WTC11 (cell line): ENCODE measurements around the gene C10orf71. TPM values are rescaled to one million over a fixed set of nuclear protein-coding genes. Genes with fewer than 3 reads are reported as not detected.

Experiments
- ATAC-seq: fragments of 200-7000 bp; cut with Tn5 transposase; 2 replicates; pipeline ENCODE4 v1.10.0; 2021; ENCODE audit warnings: mild to moderate bottlenecking, moderate library complexity
- CTCF ChIA-PET: fragments of 300-600 bp; sonication (Branson Sonifier 250); formaldehyde crosslinking; loops from one replicate; lab custom pipeline; 2021; ENCODE audit warnings: antibody characterized with exemption; lab: Charles Lee
- POLR2A ChIA-PET: fragments of 350-600 bp; sonication (Branson Sonifier 250); formaldehyde crosslinking; loops from one replicate; lab custom pipeline; 2021; ENCODE audit warnings: antibody characterized with exemption; lab: Charles Lee
- DNase-seq: peaks from one replicate; pipeline ENCODE4 v3.0.0; 2021; ENCODE audit warnings: low spot score
- H3K27ac Mint-ChIP-seq: 2 replicates; pipeline ENCODE4 v1.8.0; 2021; ENCODE audit warnings: mixed read lengths
- H3K27me3 Mint-ChIP-seq: 2 replicates; pipeline ENCODE4 v1.8.0; 2021; ENCODE audit warnings: low read depth, mild to moderate bottlenecking, moderate library complexity, mixed read lengths
- H3K36me3 Mint-ChIP-seq: 2 replicates; pipeline ENCODE4 v1.8.0; 2021; ENCODE audit warnings: mixed read lengths
- H3K4me1 Mint-ChIP-seq: 2 replicates; pipeline ENCODE4 v1.8.0; 2022; ENCODE audit warnings: mixed read lengths
- H3K4me3 Mint-ChIP-seq: 2 replicates; pipeline ENCODE4 v1.8.0; 2021; ENCODE audit warnings: mild to moderate bottlenecking, moderate library complexity, mixed read lengths
- H3K9me3 Mint-ChIP-seq: 2 replicates; pipeline ENCODE4 v1.8.0; 2021; ENCODE audit warnings: mixed read lengths
- CBFB ChIP-seq: sonication (generic); formaldehyde crosslinking; IDR thresholded peaks from 2 replicates; pipeline ENCODE4 v1.8.1; 2022; ENCODE audit warnings: mild to moderate bottlenecking, low read depth, missing genetic modification reagents
- EMX1 ChIP-seq: fragments of 250-450 bp; sonication (Bioruptor Pico); IDR thresholded peaks from 2 replicates; pipeline ENCODE4 v1.8.0; 2021; ENCODE audit warnings: mild to moderate bottlenecking
- FOXJ3 ChIP-seq: sonication (generic); formaldehyde crosslinking; IDR thresholded peaks from 2 replicates; pipeline ENCODE4 v1.9.0; 2021; ENCODE audit warnings: missing genetic modification reagents, mild to moderate bottlenecking, borderline replicate concordance
- FOXP1 ChIP-seq: sonication (generic); formaldehyde crosslinking; IDR thresholded peaks from 2 replicates; pipeline ENCODE4 v1.8.0; 2022; ENCODE audit warnings: missing genetic modification reagents, mild to moderate bottlenecking, moderate library complexity, borderline replicate concordance
- GTF2I ChIP-seq: fragments of 250-450 bp; sonication (Bioruptor Pico); conservative IDR thresholded peaks from 2 replicates; pipeline ENCODE4 v1.4.0; 2021; ENCODE audit warnings: mild to moderate bottlenecking
- JAZF1 ChIP-seq: fragments of 250-450 bp; sonication (Bioruptor Pico); IDR thresholded peaks from 2 replicates; pipeline ENCODE4 v1.9.0; 2021; ENCODE audit warnings: moderate library complexity, mild to moderate bottlenecking, inconsistent platforms
- NFE2L1 ChIP-seq: sonication (generic); formaldehyde crosslinking; IDR thresholded peaks from 2 replicates; pipeline ENCODE4 v1.8.1; 2023; ENCODE audit warnings: missing genetic modification reagents
- NR3C1 ChIP-seq: sonication (generic); formaldehyde crosslinking; conservative IDR thresholded peaks from 2 replicates; pipeline ENCODE4 v1.8.1; 2023; ENCODE audit warnings: low read depth, mild to moderate bottlenecking, missing genetic modification reagents
- TEAD1 ChIP-seq: sonication (generic); formaldehyde crosslinking; IDR thresholded peaks from 2 replicates; pipeline ENCODE4 v1.8.0; 2022; ENCODE audit warnings: mild to moderate bottlenecking, missing genetic modification reagents
- ZBTB21 ChIP-seq: sonication (generic); formaldehyde crosslinking; IDR thresholded peaks from 2 replicates; pipeline ENCODE4 v1.8.1; 2023; ENCODE audit warnings: mild to moderate bottlenecking, missing genetic modification reagents, borderline replicate concordance
- ZNF263 ChIP-seq: sonication (generic); formaldehyde crosslinking; IDR thresholded peaks from 2 replicates; pipeline ENCODE4 v1.8.1; 2022; ENCODE audit warnings: low read depth, mild to moderate bottlenecking, moderate library complexity, missing genetic modification reagents
- ZNF423 ChIP-seq: fragments of 250-450 bp; sonication (Bioruptor Pico); IDR thresholded peaks from 2 replicates; pipeline ENCODE4 v2.1.2; 2022; ENCODE audit warnings: mild to moderate bottlenecking, moderate library complexity
- total RNA-seq: library from RNA; stranded (reverse); gene quantifications from 3 replicates; pipeline ENCODE4 v1.2.3, GENCODE V29; 2021
- TF ChIP-seq, protein P1 (sequence below): sonication (generic); formaldehyde crosslinking; IDR thresholded peaks from 2 replicates; pipeline ENCODE4 v1.8.1; 2022; ENCODE audit warnings: low read depth, missing genetic modification reagents, borderline replicate concordance
- TF ChIP-seq, protein P2 (sequence below): fragments of 250-450 bp; sonication (Bioruptor Pico); conservative IDR thresholded peaks from 2 replicates; pipeline ENCODE4 v1.9.0; 2021; ENCODE audit warnings: mild to moderate bottlenecking
- TF ChIP-seq, protein P3 (sequence below): sonication (generic); formaldehyde crosslinking; IDR thresholded peaks from 2 replicates; pipeline ENCODE4 v1.8.1; 2023; ENCODE audit warnings: mild to moderate bottlenecking, missing genetic modification reagents, moderate library complexity
- TF ChIP-seq, protein P4 (sequence below): sonication (generic); formaldehyde crosslinking; conservative IDR thresholded peaks from 2 replicates; pipeline ENCODE4 v1.8.1; 2022; ENCODE audit warnings: mild to moderate bottlenecking, missing genetic modification reagents
- TF ChIP-seq, protein P5 (sequence below): fragments of 250-450 bp; sonication (Bioruptor Pico); IDR thresholded peaks from 2 replicates; pipeline ENCODE4 v1.9.0; 2021; ENCODE audit warnings: moderate library complexity, mild to moderate bottlenecking, inconsistent platforms, borderline replicate concordance
- TF ChIP-seq, protein P6 (sequence below): sonication (generic); formaldehyde crosslinking; IDR thresholded peaks from 2 replicates; pipeline ENCODE4 v1.8.1; 2022; ENCODE audit warnings: mild to moderate bottlenecking, missing genetic modification reagents, moderate library complexity, borderline replicate concordance
- TF ChIP-seq, protein P7 (sequence below): sonication (generic); formaldehyde crosslinking; IDR thresholded peaks from 2 replicates; pipeline ENCODE4 v1.8.1; 2023; ENCODE audit warnings: mild to moderate bottlenecking, moderate library complexity, missing genetic modification reagents
- TF ChIP-seq, protein P8 (sequence below): sonication (generic); formaldehyde crosslinking; IDR thresholded peaks from 2 replicates; pipeline ENCODE4 v1.8.0; 2022; ENCODE audit warnings: mild to moderate bottlenecking, missing genetic modification reagents

C10orf71 gene
- total RNA-seq, 1 experiment from 2014 or later = not detected

DNA sequence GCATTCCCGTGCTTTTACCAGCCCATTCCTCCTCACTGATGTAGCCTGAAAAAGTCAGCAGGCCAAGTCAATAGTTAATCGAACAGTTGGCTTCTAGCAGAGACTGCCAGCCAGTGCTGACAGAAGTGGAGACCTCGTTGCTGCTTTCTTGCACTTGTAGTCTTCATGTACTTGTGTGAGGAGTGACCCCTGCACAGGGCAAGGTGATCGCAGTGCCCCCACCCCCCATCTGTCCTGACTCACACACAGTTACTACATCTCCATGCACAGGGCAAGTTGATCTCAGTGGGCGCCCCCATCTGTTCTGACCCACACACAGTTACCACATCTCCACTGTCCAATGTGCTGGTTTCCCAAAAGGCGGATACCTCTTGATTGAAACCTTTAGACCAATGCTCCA lies 34.2 kb downstream of the C10orf71 start:
- no peak overlapping the region for H3K27ac Mint-ChIP-seq
- POLR2A ChIA-PET = no interaction called here
- H3K36me3 Mint-ChIP-seq = no peaks in the 10 kb centered on the region
- H3K4me1 Mint-ChIP-seq = no peaks in the 10 kb centered on the region; the same call in 1 of the 2 replicates
- TF ChIP-seq, protein P1, sequence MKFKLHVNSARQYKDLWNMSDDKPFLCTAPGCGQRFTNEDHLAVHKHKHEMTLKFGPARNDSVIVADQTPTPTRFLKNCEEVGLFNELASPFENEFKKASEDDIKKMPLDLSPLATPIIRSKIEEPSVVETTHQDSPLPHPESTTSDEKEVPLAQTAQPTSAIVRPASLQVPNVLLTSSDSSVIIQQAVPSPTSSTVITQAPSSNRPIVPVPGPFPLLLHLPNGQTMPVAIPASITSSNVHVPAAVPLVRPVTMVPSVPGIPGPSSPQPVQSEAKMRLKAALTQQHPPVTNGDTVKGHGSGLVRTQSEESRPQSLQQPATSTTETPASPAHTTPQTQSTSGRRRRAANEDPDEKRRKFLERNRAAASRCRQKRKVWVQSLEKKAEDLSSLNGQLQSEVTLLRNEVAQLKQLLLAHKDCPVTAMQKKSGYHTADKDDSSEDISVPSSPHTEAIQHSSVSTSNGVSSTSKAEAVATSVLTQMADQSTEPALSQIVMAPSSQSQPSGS (CRISPR knock-in tag) = no peak
- TF ChIP-seq, protein P2, sequence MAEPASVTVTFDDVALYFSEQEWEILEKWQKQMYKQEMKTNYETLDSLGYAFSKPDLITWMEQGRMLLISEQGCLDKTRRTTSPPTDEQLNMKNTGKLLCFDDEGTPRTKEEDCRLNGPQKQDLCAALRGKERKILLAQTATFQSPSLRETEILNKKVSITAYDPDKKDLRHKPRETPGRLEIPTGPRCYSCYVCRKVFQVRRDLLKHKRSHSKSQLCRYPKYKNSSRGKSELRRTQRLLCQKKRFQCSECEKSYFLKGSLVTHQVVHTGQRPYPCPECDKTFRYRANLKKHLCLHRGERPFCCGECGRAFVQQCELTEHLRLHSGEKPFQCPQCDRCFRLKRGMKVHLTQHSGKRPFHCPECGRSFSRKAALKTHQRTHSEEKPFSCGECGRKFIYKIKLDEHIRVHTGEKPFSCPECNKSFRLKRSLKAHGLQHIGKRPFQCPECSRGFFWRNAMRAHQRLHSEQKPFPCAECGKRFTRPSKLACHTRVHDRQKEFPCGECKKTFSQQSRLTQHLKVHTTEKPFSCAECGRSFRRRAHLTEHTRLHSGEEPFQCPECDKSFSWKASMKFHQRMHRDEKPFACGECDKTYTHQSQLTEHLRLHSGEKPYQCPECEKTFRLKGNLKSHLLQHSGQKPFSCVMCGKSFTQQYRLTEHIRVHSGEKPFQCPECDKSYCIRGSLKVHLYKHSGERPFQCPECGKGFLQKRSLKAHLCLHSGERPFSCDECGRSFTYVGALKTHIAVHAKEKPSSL (CRISPR knock-in tag) = no peak
- TF ChIP-seq, protein P3, sequence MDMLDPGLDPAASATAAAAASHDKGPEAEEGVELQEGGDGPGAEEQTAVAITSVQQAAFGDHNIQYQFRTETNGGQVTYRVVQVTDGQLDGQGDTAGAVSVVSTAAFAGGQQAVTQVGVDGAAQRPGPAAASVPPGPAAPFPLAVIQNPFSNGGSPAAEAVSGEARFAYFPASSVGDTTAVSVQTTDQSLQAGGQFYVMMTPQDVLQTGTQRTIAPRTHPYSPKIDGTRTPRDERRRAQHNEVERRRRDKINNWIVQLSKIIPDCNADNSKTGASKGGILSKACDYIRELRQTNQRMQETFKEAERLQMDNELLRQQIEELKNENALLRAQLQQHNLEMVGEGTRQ = no peak
- TF ChIP-seq FOXP1 (CRISPR knock-in tag) = no peak
- no peak for TF ChIP-seq ZNF263 (CRISPR knock-in tag)
- TF ChIP-seq CBFB (CRISPR knock-in tag) = no peak
- peaks cover 17% of the 10 kb centered on the region for H3K9me3 Mint-ChIP-seq
- CTCF ChIA-PET = no interaction called here
- DNase-seq = no peak
- no peaks in the 10 kb centered on the region; the same call in 1 of the 2 replicates for H3K27me3 Mint-ChIP-seq
- no peak for ATAC-seq
- H3K4me3 Mint-ChIP-seq = no peak overlapping the region

DNA sequence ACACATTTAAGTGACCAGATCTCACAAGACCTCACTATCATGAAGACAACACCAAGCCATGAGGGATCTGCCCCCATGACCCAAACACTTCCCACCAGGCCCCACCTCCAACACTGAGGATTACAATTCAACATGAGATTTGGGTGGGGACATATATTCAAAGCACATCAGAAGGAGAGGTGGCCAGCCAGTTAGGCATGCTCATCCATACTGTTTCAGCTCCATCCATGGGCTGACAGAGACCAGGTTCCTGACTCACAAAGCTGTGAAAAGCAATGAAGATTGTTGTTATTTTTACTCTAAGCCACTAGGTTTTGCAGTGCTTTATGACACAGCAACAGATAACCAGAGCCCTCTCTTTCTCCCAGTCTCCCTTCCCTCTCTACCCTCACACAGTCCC lies 36.0 kb downstream of the C10orf71 start:
- no peaks in the 10 kb centered on the region; the same call in 1 of the 2 replicates for H3K27me3 Mint-ChIP-seq
- no peak for DNase-seq
- H3K4me1 Mint-ChIP-seq = no peaks in the 10 kb centered on the region; the same call in 1 of the 2 replicates
- POLR2A ChIA-PET = no interaction called here
- peaks cover 17% of the 10 kb centered on the region for H3K9me3 Mint-ChIP-seq
- no peak for ATAC-seq
- H3K27ac Mint-ChIP-seq = no peak overlapping the region
- TF ChIP-seq ZBTB21 (CRISPR knock-in tag) (no peak), CBFB (CRISPR knock-in tag) (no peak), FOXP1 (CRISPR knock-in tag) (no peak), JAZF1 (CRISPR knock-in tag) (no peak), ZNF423 (no peak), EMX1 (CRISPR knock-in tag) (no peak), NR3C1 (no peak), TEAD1 (CRISPR knock-in tag) (no peak), GTF2I (CRISPR knock-in tag) (no peak), ZNF263 (CRISPR knock-in tag) (no peak), NFE2L1 (CRISPR knock-in tag) (no peak), FOXJ3 (CRISPR knock-in tag) (no peak)
- TF ChIP-seq, protein P4, sequence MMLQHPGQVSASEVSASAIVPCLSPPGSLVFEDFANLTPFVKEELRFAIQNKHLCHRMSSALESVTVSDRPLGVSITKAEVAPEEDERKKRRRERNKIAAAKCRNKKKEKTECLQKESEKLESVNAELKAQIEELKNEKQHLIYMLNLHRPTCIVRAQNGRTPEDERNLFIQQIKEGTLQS (CRISPR knock-in tag) = no peak
- TF ChIP-seq, protein P5, sequence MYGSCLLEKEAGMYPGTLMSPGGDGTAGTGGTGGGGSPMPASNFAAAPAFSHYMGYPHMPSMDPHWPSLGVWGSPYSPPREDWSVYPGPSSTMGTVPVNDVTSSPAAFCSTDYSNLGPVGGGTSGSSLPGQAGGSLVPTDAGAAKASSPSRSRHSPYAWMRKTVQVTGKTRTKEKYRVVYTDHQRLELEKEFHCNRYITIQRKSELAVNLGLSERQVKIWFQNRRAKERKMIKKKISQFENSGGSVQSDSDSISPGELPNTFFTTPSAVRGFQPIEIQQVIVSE = no peak
- TF ChIP-seq, protein P6, sequence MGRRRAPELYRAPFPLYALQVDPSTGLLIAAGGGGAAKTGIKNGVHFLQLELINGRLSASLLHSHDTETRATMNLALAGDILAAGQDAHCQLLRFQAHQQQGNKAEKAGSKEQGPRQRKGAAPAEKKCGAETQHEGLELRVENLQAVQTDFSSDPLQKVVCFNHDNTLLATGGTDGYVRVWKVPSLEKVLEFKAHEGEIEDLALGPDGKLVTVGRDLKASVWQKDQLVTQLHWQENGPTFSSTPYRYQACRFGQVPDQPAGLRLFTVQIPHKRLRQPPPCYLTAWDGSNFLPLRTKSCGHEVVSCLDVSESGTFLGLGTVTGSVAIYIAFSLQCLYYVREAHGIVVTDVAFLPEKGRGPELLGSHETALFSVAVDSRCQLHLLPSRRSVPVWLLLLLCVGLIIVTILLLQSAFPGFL (CRISPR knock-in tag) = no peak
- TF ChIP-seq, protein P7, sequence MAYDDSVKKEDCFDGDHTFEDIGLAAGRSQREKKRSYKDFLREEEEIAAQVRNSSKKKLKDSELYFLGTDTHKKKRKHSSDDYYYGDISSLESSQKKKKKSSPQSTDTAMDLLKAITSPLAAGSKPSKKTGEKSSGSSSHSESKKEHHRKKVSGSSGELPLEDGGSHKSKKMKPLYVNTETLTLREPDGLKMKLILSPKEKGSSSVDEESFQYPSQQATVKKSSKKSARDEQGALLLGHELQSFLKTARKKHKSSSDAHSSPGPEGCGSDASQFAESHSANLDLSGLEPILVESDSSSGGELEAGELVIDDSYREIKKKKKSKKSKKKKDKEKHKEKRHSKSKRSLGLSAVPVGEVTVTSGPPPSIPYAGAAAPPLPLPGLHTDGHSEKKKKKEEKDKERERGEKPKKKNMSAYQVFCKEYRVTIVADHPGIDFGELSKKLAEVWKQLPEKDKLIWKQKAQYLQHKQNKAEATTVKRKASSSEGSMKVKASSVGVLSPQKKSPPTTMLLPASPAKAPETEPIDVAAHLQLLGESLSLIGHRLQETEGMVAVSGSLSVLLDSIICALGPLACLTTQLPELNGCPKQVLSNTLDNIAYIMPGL (CRISPR knock-in tag) = no peak
- TF ChIP-seq, protein P2 (CRISPR knock-in tag) = no peak
- TF ChIP-seq, protein P8, sequence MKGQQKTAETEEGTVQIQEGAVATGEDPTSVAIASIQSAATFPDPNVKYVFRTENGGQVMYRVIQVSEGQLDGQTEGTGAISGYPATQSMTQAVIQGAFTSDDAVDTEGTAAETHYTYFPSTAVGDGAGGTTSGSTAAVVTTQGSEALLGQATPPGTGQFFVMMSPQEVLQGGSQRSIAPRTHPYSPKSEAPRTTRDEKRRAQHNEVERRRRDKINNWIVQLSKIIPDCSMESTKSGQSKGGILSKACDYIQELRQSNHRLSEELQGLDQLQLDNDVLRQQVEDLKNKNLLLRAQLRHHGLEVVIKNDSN (CRISPR knock-in tag) = no peak
- TF ChIP-seq, all 79 proteins: peak for 0
- Mint-ChIP-seq H3K36me3 (no peaks in the 10 kb centered on the region), H3K4me3 (no peak overlapping the region)
- CTCF ChIA-PET = no interaction called here
